Smooth muscle cell (in vitro differentiated cells): Measurements from ENCODE around the gene NFE2L1. TPM values are rescaled to one million over a fixed set of nuclear protein-coding genes. Genes with fewer than 3 reads are reported as not detected.

Source experiments
- DNase-seq: peaks from one replicate; lab custom pipeline; 2025; ENCODE audit not compliant: unreplicated experiment; lab: John Stamatoyannopoulos, UW
- H2AFZ ChIP-seq: fragments of 200-600 bp; sonication (generic); 2 replicates; pipeline ENCODE4 v1.6.0; 2016; ENCODE audit warnings: antibody characterized with exemption, low read depth, mild to moderate bottlenecking
- H3F3A ChIP-seq: fragments of 200-600 bp; sonication (generic); 2 replicates; pipeline ENCODE4 v1.6.0; 2017; ENCODE audit warnings: antibody characterized with exemption, low read depth
- H3K27ac ChIP-seq: fragments of 200-600 bp; sonication (generic); 2 replicates; pipeline ENCODE4 v1.5.1; 2016; ENCODE audit warnings: low read depth, mild to moderate bottlenecking
- H3K27me3 ChIP-seq: fragments of 200-600 bp; sonication (generic); 2 replicates; pipeline ENCODE4 v1.6.1; 2016; ENCODE audit warnings: low read depth, mild to moderate bottlenecking
- H3K36me3 ChIP-seq: fragments of 200-600 bp; sonication (generic); 2 replicates; pipeline ENCODE4 v1.5.1; 2016; ENCODE audit warnings: low read depth
- H3K4me1 ChIP-seq: fragments of 200-600 bp; sonication (generic); 2 replicates; pipeline ENCODE4 v1.5.1; 2016; ENCODE audit warnings: low read depth
- H3K4me2 ChIP-seq: fragments of 200-600 bp; sonication (generic); 2 replicates; pipeline ENCODE4 v1.6.0; 2016; ENCODE audit warnings: mild to moderate bottlenecking
- H3K4me3 ChIP-seq: fragments of 200-600 bp; sonication (generic); 2 replicates; pipeline ENCODE4 v1.5.1; 2016; ENCODE audit warnings: mild to moderate bottlenecking
- H3K79me2 ChIP-seq: fragments of 200-600 bp; sonication (generic); 2 replicates; pipeline ENCODE4 v1.6.0; 2016; ENCODE audit warnings: low read depth, mild to moderate bottlenecking
- H3K9ac ChIP-seq: fragments of 200-600 bp; sonication (generic); 2 replicates; pipeline ENCODE4 v1.6.0; 2016; ENCODE audit warnings: low read depth
- H3K9me3 ChIP-seq: fragments of 200-600 bp; sonication (generic); replicated peaks from 2 replicates; pipeline ENCODE4 v1.5.1; 2016; ENCODE audit warnings: low read depth
- H4K20me1 ChIP-seq: fragments of 200-600 bp; sonication (generic); 2 replicates; pipeline ENCODE4 v1.6.0; 2016; ENCODE audit warnings: low read depth
- WGBS: methylation state at CpG from one replicate; pipeline ENCODE4 v1.1.7; 2016; ENCODE audit warnings: low lambda C conversion rate; 5-methylcytosine and 5-hydroxymethylcytosine counted together
- polyA plus RNA-seq: library from polyadenylated mRNA; unstranded; fragments of >200 nt; fragmentation: Nextera tagmentation; extraction: Ambion mirVana; gene quantifications from 2 replicates; pipeline ENCODE4 v1.2.1, GENCODE V29; 2016
- total RNA-seq: library from RNA; depleted of rRNA; stranded (reverse); fragments of >200 nt; gene quantifications from 2 replicates; pipeline ENCODE4 v1.2.3, GENCODE V29; 2014
- TF ChIP-seq, protein P1 (sequence below): fragments of 200-600 bp; sonication (generic); IDR thresholded peaks from 2 replicates; pipeline ENCODE4 v1.5.1; 2017; ENCODE audit warnings: borderline replicate concordance, mild to moderate bottlenecking, antibody characterized with exemption; ENCODE audit not compliant: insufficient read depth, poor library complexity, severe bottlenecking

NFE2L1 gene
- total and polyA plus RNA-seq, 2 experiments from 2014 or later, result 61.0 to 103 TPM

DNA sequence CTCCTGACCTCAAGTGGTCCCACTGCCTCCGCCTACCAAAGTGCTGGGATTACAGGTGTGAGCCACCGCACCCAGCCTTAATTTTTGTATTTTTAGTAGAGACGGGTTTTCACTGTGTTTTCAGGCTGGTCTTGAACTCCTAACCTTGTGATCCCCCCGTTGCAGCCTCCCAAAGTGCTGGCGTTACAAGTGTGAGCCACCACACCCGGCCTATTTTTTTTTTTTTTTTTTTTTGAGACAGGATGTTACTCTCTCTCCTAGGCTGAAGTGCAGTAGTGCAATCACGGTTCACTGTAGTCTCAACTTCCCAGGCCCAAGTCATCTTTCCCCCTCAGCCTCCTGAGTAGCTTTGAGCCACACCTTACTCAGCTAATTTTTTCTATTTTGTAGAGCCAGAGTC is 56.3 kb downstream of the NFE2L1 start:
- Histone ChIP-seq H3K79me2 (peaks cover 29% of the 10 kb centered on the region), H3K27ac (no peak overlapping the region), H2AFZ (no peak overlapping the region), H3K9ac (no peak overlapping the region), H3K4me1 (peaks cover 16% of the 10 kb centered on the region), H3K9me3 (no peaks in the 10 kb centered on the region), H3F3A (peaks cover 15% of the 10 kb centered on the region), H3K4me2 (no peak overlapping the region), H3K27me3 (no peaks in the 10 kb centered on the region), H3K36me3 (no peaks in the 10 kb centered on the region), H3K4me3 (no peak overlapping the region), H4K20me1 (peaks cover 9% of the 10 kb centered on the region)
- DNase-seq, result no peak
- TF ChIP-seq, protein P1, sequence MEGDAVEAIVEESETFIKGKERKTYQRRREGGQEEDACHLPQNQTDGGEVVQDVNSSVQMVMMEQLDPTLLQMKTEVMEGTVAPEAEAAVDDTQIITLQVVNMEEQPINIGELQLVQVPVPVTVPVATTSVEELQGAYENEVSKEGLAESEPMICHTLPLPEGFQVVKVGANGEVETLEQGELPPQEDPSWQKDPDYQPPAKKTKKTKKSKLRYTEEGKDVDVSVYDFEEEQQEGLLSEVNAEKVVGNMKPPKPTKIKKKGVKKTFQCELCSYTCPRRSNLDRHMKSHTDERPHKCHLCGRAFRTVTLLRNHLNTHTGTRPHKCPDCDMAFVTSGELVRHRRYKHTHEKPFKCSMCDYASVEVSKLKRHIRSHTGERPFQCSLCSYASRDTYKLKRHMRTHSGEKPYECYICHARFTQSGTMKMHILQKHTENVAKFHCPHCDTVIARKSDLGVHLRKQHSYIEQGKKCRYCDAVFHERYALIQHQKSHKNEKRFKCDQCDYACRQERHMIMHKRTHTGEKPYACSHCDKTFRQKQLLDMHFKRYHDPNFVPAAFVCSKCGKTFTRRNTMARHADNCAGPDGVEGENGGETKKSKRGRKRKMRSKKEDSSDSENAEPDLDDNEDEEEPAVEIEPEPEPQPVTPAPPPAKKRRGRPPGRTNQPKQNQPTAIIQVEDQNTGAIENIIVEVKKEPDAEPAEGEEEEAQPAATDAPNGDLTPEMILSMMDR, result no peak
- WGBS, result 92% methylated on average over 6 of the region's 7 CpGs

DNA sequence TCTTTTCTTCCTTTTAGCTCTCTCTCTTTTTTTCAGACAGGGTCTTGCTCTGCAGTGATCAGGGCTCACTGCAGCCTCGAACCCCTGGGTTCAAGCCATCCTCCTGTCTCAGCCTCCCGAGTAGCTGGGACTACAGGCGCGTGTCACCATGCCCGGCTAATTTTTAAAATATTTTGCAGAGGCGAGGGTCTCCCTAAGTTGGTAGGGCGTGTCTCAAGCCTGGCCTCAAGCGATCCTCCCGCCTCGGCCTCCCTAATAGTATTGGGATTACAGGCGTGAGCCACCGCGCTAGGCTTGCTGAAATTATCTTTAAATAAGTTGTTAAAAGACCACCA is 58.6 kb downstream of the NFE2L1 start:
- H3K27me3 ChIP-seq, result no peaks in the 10 kb centered on the region
- H3F3A ChIP-seq, result peaks cover 4% of the 10 kb centered on the region
- H3K4me3 ChIP-seq, result peak overlapping the region; percentile 95
- WGBS, result 64% methylated on average over 13 of the region's 13 CpGs
- H3K27ac ChIP-seq, result peak overlapping the region; percentile 61
- H4K20me1 ChIP-seq, result peaks cover 6% of the 10 kb centered on the region
- H3K79me2 ChIP-seq, result peaks cover 37% of the 10 kb centered on the region
- TF ChIP-seq, protein P1, result no peak
- no peak for DNase-seq
- H3K36me3 ChIP-seq, result no peaks in the 10 kb centered on the region
- H3K4me1 ChIP-seq, result peaks cover 8% of the 10 kb centered on the region
- no peaks in the 10 kb centered on the region for H3K9me3 ChIP-seq
- H2AFZ ChIP-seq, result peak overlapping the region; percentile 99
- H3K9ac ChIP-seq, result peak overlapping the region; percentile 71
- H3K4me2 ChIP-seq, result peak overlapping the region; percentile 91

DNA sequence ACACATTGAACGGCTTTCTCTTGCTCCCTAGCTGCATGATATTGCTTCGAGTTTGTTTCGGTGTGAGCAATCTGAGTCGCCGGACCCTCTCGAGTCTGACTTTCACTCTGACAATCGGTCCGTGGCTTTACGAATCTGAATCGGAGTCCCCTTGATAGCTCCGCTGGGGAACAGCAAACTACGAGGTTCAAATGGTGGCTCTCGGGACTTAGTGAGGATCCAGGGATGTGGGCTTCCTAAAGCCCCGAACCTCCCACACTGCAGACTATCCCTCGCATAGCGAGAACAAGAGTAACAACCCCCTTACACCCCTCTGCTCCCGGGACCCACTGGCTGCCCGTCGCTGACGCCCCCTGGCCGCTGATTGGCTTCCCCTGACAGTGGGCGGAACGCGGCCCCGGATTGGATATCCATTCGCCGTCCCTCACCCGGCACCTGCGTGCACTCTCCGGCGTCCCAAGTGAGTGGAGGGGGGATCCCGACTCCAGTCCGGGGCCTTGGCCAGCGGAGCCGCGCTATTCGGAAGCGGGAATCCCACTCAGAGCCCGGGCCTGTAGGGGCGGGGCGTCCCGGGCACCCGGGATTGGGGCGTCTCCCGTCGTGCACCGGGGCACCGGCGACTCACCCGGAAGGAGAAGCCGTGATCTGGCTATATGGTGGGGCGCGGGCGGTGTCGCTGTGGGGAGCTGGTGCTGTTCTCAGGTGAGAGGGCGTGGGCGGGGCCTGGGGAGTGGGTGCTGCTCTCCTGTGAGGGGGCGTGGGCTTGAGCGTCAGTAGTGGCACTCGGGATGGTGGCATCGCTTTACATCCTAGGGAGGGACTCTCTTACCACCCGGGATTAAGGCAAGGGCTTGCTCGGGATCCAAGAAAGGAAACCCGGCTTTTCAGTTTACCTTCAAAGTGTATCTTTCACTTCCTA is 59.2 kb downstream of the NFE2L1 start, which contains the start of gene SNX11:
Gene SNX11, plus strand, starts transcription at position 630 of the 919 bp plus-strand sequence. CDS start 4,278 bp downstream, outside the sequence.
- H3K4me3 ChIP-seq, result peak within 1 kb of the TSS; percentile 95
- peaks cover 4% of the 10 kb centered on the region for H3F3A ChIP-seq
- no peaks in the 10 kb centered on the region for H3K27me3 ChIP-seq
- peak within 1 kb of the TSS; percentile 61 for H3K27ac ChIP-seq
- DNase-seq, result peak; percentile 73
- peaks cover 8% of the 10 kb centered on the region for H3K4me1 ChIP-seq
- H4K20me1 ChIP-seq, result peaks cover 6% of the 10 kb centered on the region
- WGBS, result 1% methylated on average over 63 of the region's 64 CpGs
- peak within 1 kb of the TSS; percentile 71 for H3K9ac ChIP-seq
- peak within 1 kb of the TSS; percentile 91 for H3K4me2 ChIP-seq
- peaks cover 40% of the 10 kb centered on the region for H3K79me2 ChIP-seq
- H3K9me3 ChIP-seq, result no peaks in the 10 kb centered on the region
- TF ChIP-seq, protein P1, result peak; percentile 6
- no peaks in the 10 kb centered on the region for H3K36me3 ChIP-seq
- peak within 1 kb of the TSS; percentile 99 for H2AFZ ChIP-seq
